HG03135 (cell line): ENCODE data around the gene CDK5R2.
"Not testable (repeated sequence)": the region's sequence is repeated elsewhere in the genome, so short reads cannot be mapped to it uniquely, and the experiment has no call there.

Experiments
- ATAC-seq: cut with Tn5 transposase; IDR thresholded peaks from one replicate; pipeline ENCODE4 v1.9.1; 2021; ENCODE audit warnings: mild to moderate bottlenecking, moderate library complexity; ENCODE audit not compliant: unreplicated experiment

Gene CDK5R2

DNA sequence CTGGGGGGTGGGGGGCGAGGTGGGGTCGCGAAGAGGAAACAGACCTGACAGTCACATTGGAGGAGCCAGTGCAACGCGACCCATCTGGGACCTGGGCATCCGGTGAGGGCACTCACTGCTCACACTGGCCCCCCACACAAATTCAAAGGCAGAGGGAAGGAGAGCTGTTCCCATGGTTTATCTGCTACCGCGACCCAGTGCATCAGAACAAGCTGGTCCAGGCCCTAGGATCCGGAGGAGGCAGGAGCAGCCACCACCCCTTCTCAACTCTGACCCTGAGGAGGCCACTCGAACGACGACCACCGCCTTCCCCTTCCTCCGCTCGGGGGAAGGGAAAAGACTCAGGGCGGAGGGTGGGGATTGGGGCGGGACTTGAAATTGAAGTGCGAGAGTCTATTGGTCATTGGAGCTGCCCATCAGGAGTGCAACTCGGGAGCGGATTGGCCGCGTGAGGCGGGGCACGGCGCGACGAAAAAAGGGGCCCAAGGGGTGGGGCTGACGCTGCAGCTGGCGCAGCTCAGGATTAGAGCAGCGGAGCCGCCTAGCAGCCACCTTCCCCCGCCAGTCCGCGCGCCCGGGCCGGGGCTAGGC lies at the start of gene CDK5R2:
Gene CDK5R2 (plus strand): TSS at position 526 of the 591 bp plus-strand sequence. CDS start 155 bp downstream, outside the sequence.
- peak; percentile 89 for ATAC-seq

DNA sequence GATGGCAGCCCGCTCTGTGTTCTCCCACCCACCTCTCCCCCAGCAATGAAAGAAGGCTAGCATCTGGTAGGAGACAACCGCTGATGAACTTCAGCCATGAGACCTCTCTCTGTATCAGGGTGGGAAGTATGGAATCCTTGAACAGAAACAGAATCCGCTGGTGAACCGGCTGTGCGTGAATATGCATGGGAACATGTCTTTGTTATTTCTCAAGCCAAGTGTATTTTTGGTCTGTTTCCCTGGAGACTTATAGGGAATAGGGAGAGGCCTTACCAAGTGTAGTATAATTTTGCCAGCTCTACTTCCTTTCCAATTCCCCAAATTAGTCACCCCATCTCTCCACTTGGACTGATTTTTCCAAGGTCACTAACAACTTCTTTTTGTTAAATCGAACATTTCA lies 48.7 kb upstream of the CDK5R2 start:
- ATAC-seq: no peak

- no peak for ATAC-seq
These were observed 39.0 kb upstream of the CDK5R2 start for GRCh38 chr2:218920504-218920903.

GRCh38 chr2:218924757-218925156 lies 34.7 kb upstream of the CDK5R2 start:
- no peak for ATAC-seq

- ATAC-seq: no peak
These were observed 34.0 kb upstream of the CDK5R2 start for GRCh38 chr2:218925434-218925833.

GRCh38 chr2:218927422-218927821 lies 32.0 kb upstream of the CDK5R2 start:
- ATAC-seq: no peak

- no peak for ATAC-seq
These were observed 31.6 kb upstream of the CDK5R2 start for GRCh38 chr2:218927876-218928275.

DNA sequence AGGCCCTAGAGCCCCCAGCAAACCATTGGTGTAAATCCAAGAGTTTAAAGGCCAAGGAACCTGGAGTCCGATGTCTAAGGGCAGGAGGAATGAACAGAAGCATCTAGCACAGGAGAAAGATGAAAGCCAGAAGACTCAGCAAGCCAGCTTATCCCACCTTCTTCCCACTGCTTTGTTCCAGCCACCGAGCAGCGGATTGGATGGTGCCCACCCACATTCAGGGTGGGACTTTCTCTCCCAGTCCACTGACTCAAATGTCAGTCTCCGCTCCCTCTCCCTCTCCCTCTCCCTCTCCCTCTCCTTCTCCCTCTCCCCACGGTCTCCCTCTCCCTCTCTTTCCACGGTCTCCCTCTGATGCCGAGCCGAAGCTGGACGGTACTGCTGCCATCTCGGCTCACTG lies 29.0 kb upstream of the CDK5R2 start:
- ATAC-seq: not testable (repeated sequence)

DNA sequence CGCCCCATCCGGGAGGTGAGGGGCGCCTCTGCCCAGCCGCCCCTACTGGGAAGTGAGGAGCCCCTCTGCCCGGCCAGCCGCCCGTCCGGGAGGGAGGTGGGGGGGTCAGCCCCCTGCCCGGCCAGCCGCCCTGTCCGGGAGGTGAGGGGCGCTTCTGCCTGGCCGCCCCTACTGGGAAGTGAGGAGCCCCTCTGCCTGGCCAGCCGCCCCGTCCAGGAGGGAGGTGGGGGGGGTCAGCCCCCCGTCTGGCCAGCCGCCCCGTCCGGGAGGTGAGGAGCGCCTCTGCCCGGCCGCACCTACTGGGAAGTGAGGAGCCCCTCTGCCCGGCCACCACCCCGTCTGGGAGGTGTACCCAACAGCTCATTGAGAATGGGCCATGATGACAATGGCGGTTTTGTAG lies 27.7 kb upstream of the CDK5R2 start:
- not testable (repeated sequence) for ATAC-seq

GRCh38 chr2:218944759-218945404 lies 14.6 kb upstream of the CDK5R2 start:
- ATAC-seq: no peak

- ATAC-seq: no peak
These were observed 12.8 kb upstream of the CDK5R2 start for GRCh38 chr2:218946621-218947020.

DNA sequence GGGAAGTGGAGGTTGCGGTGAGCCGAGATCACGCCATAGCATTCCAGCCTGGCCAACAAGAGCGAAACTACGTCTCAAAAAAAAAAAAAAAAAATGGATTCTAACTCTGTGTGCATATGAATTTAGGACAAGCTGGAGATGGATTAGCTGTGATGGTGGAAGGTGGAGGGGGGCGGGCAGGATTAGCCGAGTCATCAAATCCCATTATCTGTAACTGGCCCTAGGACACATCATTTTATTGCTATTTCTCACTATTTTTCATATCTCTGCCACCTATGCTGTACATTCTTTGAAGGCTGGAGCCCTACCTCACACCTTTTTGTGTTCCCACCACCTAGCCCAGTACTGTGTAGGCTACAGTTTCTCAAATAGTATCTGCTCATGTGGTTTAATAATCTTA lies 7.3 kb upstream of the CDK5R2 start:
- ATAC-seq: no peak

GRCh38 chr2:218953366-218953954 lies 6.0 kb upstream of the CDK5R2 start:
- ATAC-seq: no peak

DNA sequence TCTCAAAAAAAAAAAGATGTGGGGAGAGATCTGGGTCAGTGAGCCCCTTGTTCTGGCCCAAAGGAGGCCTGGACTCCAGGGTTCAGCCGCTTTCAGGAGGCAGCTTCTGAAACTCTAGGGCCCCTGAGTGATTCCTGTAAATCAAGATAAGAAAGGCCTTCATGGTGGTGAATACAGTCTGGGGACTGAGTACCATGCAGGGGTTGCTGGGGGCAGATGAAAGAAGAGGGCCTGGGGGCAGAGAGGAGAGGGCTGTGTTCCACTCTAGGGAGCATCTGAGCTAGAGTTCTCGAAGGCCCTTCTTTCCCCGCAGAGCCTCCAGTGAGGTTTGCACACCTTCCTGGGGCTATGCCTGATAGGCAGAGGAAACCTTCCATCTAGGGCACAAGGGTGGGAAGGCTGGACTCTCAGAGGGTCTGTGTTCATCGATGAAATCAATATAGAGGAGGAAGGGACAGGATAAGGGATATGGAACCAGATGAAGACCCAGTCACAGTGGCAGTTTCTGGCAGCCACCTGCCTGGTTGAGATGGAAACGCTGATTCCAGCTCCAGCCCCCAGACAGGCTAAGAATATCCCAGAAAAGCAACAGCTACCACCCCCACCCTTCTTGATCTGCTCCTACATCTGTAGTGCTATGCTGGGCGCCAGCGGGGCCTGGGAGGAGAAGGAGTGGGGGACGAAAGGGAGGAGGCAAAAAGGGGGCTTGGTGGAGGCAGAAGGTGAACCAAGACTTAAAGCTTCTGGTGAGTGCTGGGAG lies 4.7 kb upstream of the CDK5R2 start:
- ATAC-seq: no peak

DNA sequence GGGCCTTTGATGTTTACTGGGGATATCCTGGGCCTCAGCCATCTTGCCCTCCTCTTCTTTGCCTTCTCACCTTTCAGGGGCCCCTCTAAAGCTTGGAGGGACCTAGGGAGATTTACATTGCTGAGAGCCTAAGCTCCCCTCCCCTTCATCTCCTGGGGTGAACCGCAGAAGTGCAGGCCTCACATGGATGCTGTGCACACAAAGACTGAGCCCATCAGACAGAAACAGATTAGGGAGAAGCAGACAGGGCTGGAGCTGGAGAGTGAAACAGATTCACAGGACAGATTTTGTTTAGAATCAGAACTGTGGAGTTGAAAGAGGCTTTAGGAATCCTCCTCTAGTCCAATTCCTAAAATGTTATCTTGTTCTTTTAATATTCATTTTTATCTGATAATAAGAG lies 3.4 kb upstream of the CDK5R2 start:
- ATAC-seq: no peak

DNA sequence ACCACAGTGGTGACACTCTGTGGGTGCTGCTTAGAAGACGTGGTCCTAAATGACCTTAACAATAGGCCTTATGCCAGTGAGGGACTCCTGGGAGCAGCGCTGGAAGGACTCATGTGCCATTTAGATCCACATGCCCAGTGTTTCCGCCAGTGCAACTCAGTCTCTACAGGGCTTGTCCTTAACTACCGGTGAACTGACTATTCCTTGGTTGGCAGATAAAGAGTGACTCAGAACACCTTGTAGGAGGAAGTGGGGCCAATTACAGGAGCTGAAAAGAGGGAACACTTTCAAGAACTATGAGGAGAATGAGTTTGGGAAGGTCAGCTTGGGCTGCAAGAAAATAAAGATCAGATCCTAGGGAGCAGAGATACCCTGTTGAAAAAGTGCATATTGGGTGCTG lies 1.8 kb upstream of the CDK5R2 start:
- no peak for ATAC-seq

DNA sequence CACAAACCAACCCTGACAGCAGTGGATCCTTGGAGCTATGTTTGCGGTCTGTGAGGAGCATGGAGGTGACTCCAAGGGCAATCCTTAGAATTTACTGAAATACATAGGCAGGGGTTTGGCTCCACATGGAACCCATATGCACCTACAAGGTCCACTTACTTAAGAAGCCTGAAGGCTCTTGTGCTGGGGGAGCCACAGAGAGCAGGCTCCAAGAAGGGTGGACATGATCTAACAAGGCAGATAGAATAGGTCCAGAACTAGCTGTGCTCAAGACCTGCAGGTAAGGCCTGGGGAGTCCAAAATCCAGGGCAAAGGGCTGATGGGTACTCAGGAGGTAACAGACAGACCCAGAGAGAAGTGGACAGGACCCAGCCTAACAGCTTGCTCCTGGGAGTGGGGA lies 1.2 kb upstream of the CDK5R2 start:
- no peak for ATAC-seq

- ATAC-seq: no peak
These were observed 369 bp downstream of the CDK5R2 start for GRCh38 chr2:218959761-218960308.

DNA sequence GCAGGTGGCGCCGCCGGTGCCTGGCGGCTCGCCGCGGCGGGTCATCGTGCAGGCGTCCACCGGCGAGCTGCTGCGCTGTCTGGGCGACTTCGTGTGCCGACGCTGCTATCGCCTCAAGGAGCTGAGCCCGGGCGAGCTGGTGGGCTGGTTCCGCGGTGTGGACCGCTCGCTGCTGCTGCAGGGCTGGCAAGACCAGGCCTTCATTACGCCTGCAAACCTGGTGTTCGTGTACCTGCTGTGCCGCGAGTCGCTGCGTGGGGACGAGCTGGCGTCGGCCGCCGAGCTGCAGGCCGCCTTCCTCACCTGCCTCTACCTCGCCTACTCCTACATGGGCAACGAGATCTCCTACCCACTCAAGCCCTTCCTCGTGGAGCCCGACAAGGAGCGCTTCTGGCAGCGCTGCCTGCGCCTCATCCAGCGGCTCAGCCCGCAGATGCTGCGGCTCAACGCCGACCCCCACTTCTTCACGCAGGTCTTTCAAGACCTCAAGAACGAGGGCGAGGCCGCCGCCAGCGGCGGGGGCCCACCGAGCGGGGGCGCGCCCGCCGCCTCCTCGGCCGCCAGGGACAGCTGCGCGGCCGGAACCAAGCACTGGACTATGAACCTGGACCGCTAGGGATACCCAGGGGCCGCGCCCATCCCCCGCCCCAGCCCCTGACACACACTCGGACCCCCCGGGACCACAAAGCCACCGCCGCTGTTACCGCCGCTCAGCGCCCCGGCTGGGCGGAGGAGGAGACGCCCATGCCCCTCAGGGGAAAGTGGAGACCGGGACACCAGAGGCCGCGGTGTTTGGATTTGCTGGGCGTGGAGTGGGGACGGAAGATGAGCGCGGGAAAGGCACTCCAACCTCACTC lies 1.1 kb downstream of the CDK5R2 start:
- ATAC-seq: no peak

- no peak for ATAC-seq
These were observed 1.8 kb downstream of the CDK5R2 start for GRCh38 chr2:218961229-218961628.
